Liver (tissue), 9 donors: ENCODE results near the gene DIAPH3. TPM values are rescaled to one million over a fixed set of nuclear protein-coding genes. Genes with fewer than 3 reads are reported as not detected.

Experiments
- DNase-seq: peaks from one replicate; pipeline ENCODE4 v3.0.0-alpha.2; 2017; ENCODE audit warnings: low spot score
- H3K27ac ChIP-seq, 2 donors: one replicate each; pipeline ENCODE4 v1.7.0; 2013; ENCODE audit warnings: inconsistent platforms in 2 of 2, low read length in 2 of 2, control low read depth in 1 of 2, low read depth in 1 of 2, mild to moderate bottlenecking in 1 of 2
- H3K27me3 ChIP-seq, 4 donors: one replicate each; pipeline versions ENCODE4 v1.6.1 to v1.7.0; 2013; ENCODE audit warnings: low read length in 3 of 4, inconsistent platforms in 1 of 4, mild to moderate bottlenecking in 1 of 4, moderate library complexity in 1 of 4; ENCODE audit not compliant: control insufficient read depth in 4 of 4, insufficient read depth in 4 of 4
- H3K36me3 ChIP-seq, 4 donors: one replicate each; pipeline versions ENCODE4 v1.6.1 to v1.7.0; 2013; ENCODE audit warnings: low read length in 3 of 4, mild to moderate bottlenecking in 3 of 4, low read depth in 1 of 4, moderate library complexity in 1 of 4; ENCODE audit not compliant: control insufficient read depth in 4 of 4, insufficient read depth in 3 of 4
- H3K4me1 ChIP-seq, 4 donors: one replicate each; pipeline versions ENCODE4 v1.6.1 to v1.7.0; 2013; ENCODE audit warnings: low read length in 3 of 4, mild to moderate bottlenecking in 3 of 4, moderate library complexity in 1 of 4; ENCODE audit not compliant: control insufficient read depth in 4 of 4, insufficient read depth in 4 of 4
- H3K4me3 ChIP-seq, 3 donors: one replicate each; pipeline versions ENCODE4 v1.6.1 to v1.7.0; 2013; ENCODE audit warnings: low read length in 3 of 3, control low read depth in 1 of 3, low read depth in 1 of 3, mild to moderate bottlenecking in 1 of 3
- H3K9ac ChIP-seq, 2 donors: one replicate each; pipeline ENCODE4 v1.7.0; 2013; ENCODE audit warnings: low read length in 2 of 2, mild to moderate bottlenecking in 2 of 2, moderate library complexity in 2 of 2, control low read depth in 1 of 2, low read depth in 1 of 2
- H3K9me3 ChIP-seq, 4 donors: one replicate each; pipeline versions ENCODE4 v1.6.1 to v1.7.0; 2013; ENCODE audit warnings: low read length in 3 of 4; ENCODE audit not compliant: control insufficient read depth in 4 of 4
- ATF3 ChIP-seq: IDR thresholded peaks from 2 replicates; pipeline ENCODE4 v1.6.1; 2016; ENCODE audit warnings: antibody characterized with exemption
- CTCF ChIP-seq: fragments of 150-350 bp; IDR thresholded peaks from 2 replicates; pipeline ENCODE4 v1.5.1; 2017; ENCODE audit warnings: improper control_type of control experiment, low read depth, low read length; ENCODE audit not compliant: missing input control
- EGR1 ChIP-seq, 2 donors: IDR thresholded peaks; 2 replicates each; pipeline ENCODE4 v1.6.1; 2016 to 2018; ENCODE audit warnings: antibody characterized with exemption in 2 of 2, low read depth in 2 of 2
- FOXA1 ChIP-seq: IDR thresholded peaks from 2 replicates; pipeline ENCODE4 v1.6.1; 2016; ENCODE audit warnings: antibody characterized with exemption
- FOXA2 ChIP-seq: IDR thresholded peaks from 2 replicates; pipeline ENCODE4 v1.6.1; 2016; ENCODE audit warnings: antibody characterized with exemption
- GABPA ChIP-seq, 2 donors: IDR thresholded peaks in 1 of 2; conservative IDR thresholded peaks in 1 of 2; 2 replicates each; pipeline ENCODE4 v1.6.1; 2016; ENCODE audit warnings: antibody characterized with exemption in 2 of 2, mild to moderate bottlenecking in 1 of 2, moderate library complexity in 1 of 2
- HNF4A ChIP-seq, 2 donors: conservative IDR thresholded peaks; 2 replicates each; pipeline ENCODE4 v1.6.1; 2016; ENCODE audit warnings: antibody characterized with exemption in 2 of 2, mild to moderate bottlenecking in 2 of 2
- HNF4G ChIP-seq: IDR thresholded peaks from 2 replicates; pipeline ENCODE4 v1.6.1; 2016; ENCODE audit warnings: antibody characterized with exemption
- JUND ChIP-seq, 2 donors: IDR thresholded peaks; 2 replicates each; pipeline ENCODE4 v1.6.1; 2016; ENCODE audit warnings: antibody characterized with exemption in 2 of 2
- NR2F2 ChIP-seq: IDR thresholded peaks from 2 replicates; pipeline ENCODE4 v1.6.1; 2016; ENCODE audit warnings: antibody characterized with exemption
- RXRA ChIP-seq, 2 donors: IDR thresholded peaks; 2 replicates each; pipeline ENCODE4 v1.6.1; 2017 to 2018; ENCODE audit warnings: antibody characterized with exemption in 2 of 2, mild to moderate bottlenecking in 1 of 2
- SP1 ChIP-seq: IDR thresholded peaks from 2 replicates; pipeline ENCODE4 v1.6.1; 2018; ENCODE audit warnings: antibody characterized with exemption, mild to moderate bottlenecking
- TAF1 ChIP-seq: conservative IDR thresholded peaks from 2 replicates; pipeline ENCODE4 v1.6.1; 2016; ENCODE audit warnings: antibody characterized with exemption, mild to moderate bottlenecking
- YY1 ChIP-seq: IDR thresholded peaks from 2 replicates; pipeline ENCODE4 v1.6.1; 2016; ENCODE audit warnings: antibody characterized with exemption, mild to moderate bottlenecking
- ZBTB33 ChIP-seq: IDR thresholded peaks from 2 replicates; pipeline ENCODE4 v1.6.1; 2016; ENCODE audit warnings: antibody characterized with exemption
- WGBS: extraction: QIAGEN DNeasy Blood & Tissue Kit; methylation state at CpG from one replicate; pipeline ENCODE4 v1.1.7; 2013; 5-methylcytosine and 5-hydroxymethylcytosine counted together
- polyA plus RNA-seq, 2 donors: library from polyadenylated mRNA; stranded (reverse) in 1 of 2; unstranded in 1 of 2; fragments of 200-250 nt in 1 of 2; fragments of >200 nt in 1 of 2; fragmentation: Nextera tagmentation in 1 of 2; extraction: Ambion mirVana in 1 of 2; gene quantifications; one replicate each; pipeline versions ENCODE4 v1.2.1 to v1.2.3, GENCODE V29; 2013 to 2015
- total RNA-seq, 2 donors: library from RNA; depleted of rRNA; stranded (reverse); fragments of >200 nt; gene quantifications; one replicate each; pipeline ENCODE4 v1.2.3, GENCODE V29; 2014
- TF ChIP-seq, protein P1 (sequence below): IDR thresholded peaks from 2 replicates; pipeline ENCODE4 v1.6.1; 2016; ENCODE audit warnings: antibody characterized with exemption
- TF ChIP-seq, protein P2 (sequence below): IDR thresholded peaks from 2 replicates; pipeline ENCODE4 v1.6.1; 2016; ENCODE audit warnings: antibody characterized with exemption, mild to moderate bottlenecking
- donor health status: healthy.
- donor health status: healthy.
- donor health status: healthy.
- donor health status: healthy.
- donor health status: healthy.

The DIAPH3 gene
- total and polyA plus RNA-seq, 4 donors, result 0.08 to 11.1 (median 0.27) TPM

DNA sequence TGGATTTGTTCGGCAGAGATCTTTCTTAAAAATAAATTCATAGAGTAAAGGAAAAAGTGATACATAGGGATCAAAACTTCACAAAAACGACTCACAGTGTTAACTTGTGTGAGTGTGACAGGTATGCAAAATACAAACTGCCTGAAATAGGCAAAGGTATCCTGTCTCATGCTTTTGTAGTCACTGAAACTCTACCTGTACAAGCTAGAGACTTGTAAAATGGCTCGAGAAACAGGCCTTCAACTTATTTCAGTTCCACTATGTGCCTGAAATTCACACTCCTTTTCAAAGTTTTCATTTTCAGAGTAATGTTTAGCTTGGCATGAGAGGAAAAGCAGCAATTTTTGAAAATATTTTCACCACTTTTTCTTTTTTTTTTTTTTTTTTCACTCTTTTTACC is 290.4 kb downstream of the DIAPH3 start:
- WGBS, result 89% methylated on average over 3 of the region's 3 CpGs
- TF ChIP-seq GABPA (IDR thresholded peaks at IDR 0.05 in 1 of 2, conservative IDR thresholded peaks at IDR 0.05 in 1 of 2) (no peak), CTCF (no peak), HNF4A (conservative IDR thresholded peaks at IDR 0.05) (no peak), FOXA1 (no peak), NR2F2 (no peak), YY1 (no peak), ZBTB33 (no peak), ATF3 (no peak), HNF4G (no peak), SP1 (no peak)
- TF ChIP-seq, protein P1, sequence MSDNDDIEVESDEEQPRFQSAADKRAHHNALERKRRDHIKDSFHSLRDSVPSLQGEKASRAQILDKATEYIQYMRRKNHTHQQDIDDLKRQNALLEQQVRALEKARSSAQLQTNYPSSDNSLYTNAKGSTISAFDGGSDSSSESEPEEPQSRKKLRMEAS, result no peak

GRCh38 chr13:59867867-59868266 is 295.9 kb downstream of the DIAPH3 start:
- H3K27me3 ChIP-seq, result no peaks in the 10 kb centered on the region
- TF ChIP-seq ATF3 (no peak), JUND (IDR thresholded peaks at IDR 0.05) (no peak), TAF1 (no peak), ZBTB33 (no peak), NR2F2 (no peak), GABPA (IDR thresholded peaks at IDR 0.05 in 1 of 2, conservative IDR thresholded peaks at IDR 0.05 in 1 of 2) (no peak), SP1 (no peak), CTCF (no peak), RXRA (IDR thresholded peaks at IDR 0.05) (no peak), EGR1 (IDR thresholded peaks at IDR 0.05; ENCODE audit: low read depth in 2 of 2) (no peak), FOXA2 (no peak), YY1 (no peak), HNF4A (conservative IDR thresholded peaks at IDR 0.05) (no peak)
- TF ChIP-seq, protein P2, sequence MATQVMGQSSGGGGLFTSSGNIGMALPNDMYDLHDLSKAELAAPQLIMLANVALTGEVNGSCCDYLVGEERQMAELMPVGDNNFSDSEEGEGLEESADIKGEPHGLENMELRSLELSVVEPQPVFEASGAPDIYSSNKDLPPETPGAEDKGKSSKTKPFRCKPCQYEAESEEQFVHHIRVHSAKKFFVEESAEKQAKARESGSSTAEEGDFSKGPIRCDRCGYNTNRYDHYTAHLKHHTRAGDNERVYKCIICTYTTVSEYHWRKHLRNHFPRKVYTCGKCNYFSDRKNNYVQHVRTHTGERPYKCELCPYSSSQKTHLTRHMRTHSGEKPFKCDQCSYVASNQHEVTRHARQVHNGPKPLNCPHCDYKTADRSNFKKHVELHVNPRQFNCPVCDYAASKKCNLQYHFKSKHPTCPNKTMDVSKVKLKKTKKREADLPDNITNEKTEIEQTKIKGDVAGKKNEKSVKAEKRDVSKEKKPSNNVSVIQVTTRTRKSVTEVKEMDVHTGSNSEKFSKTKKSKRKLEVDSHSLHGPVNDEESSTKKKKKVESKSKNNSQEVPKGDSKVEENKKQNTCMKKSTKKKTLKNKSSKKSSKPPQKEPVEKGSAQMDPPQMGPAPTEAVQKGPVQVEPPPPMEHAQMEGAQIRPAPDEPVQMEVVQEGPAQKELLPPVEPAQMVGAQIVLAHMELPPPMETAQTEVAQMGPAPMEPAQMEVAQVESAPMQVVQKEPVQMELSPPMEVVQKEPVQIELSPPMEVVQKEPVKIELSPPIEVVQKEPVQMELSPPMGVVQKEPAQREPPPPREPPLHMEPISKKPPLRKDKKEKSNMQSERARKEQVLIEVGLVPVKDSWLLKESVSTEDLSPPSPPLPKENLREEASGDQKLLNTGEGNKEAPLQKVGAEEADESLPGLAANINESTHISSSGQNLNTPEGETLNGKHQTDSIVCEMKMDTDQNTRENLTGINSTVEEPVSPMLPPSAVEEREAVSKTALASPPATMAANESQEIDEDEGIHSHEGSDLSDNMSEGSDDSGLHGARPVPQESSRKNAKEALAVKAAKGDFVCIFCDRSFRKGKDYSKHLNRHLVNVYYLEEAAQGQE, result no peak
- TF ChIP-seq, protein P1, result no peak
- no peaks in the 10 kb centered on the region for H3K9me3 ChIP-seq
- WGBS, result 88% methylated on average over 5 of the region's 5 CpGs
- no peaks in the 10 kb centered on the region for H3K4me1 ChIP-seq
- H3K27ac ChIP-seq, result no peak overlapping the region
- no peaks in the 10 kb centered on the region for H3K36me3 ChIP-seq
- no peak for DNase-seq
- H3K4me3 ChIP-seq, result no peak overlapping the region
- H3K9ac ChIP-seq, result no peak overlapping the region

More for the DNA sequence above, 290.4 kb downstream of the DIAPH3 start:
- no peak for DNase-seq
- H3K9me3 ChIP-seq, result no peaks in the 10 kb centered on the region
- H3K27me3 ChIP-seq, result no peaks in the 10 kb centered on the region
- H3K4me3 ChIP-seq, result no peak overlapping the region
- no peaks in the 10 kb centered on the region for H3K4me1 ChIP-seq
- no peak overlapping the region for H3K9ac ChIP-seq
- no peak overlapping the region for H3K27ac ChIP-seq
- H3K36me3 ChIP-seq, result no peaks in the 10 kb centered on the region
